GM12878 (cell line): ENCODE measurements around the gene SNX12. TPM values are rescaled to one million over a fixed set of nuclear protein-coding genes. Genes with fewer than 3 reads are reported as not detected.
A peak's percentile ranks its signal among the peaks of the same experiment; 100 is the strongest.

Source experiments
- ATAC-seq: fragments of 200-7000 bp; cut with Tn5 transposase; 3 replicates; pipeline ENCODE4 v1.9.1; 2020; ENCODE audit warnings: mild to moderate bottlenecking, moderate library complexity
- BruUV-seq: library from RNA; stranded (reverse); fragments of 400-500 nt; replicated peaks from 2 replicates; lab custom pipeline; 2021; lab: Mats Ljungman, UMichigan
- CTCF ChIA-PET: fragments of 300-600 bp; sonication (Branson Sonifier 250); formaldehyde crosslinking; extraction: SDS; loops from one replicate; lab custom pipeline; 2021; ENCODE audit warnings: inconsistent platforms; lab: Yijun Ruan, JAX
- POLR2A ChIA-PET: fragments of 350-600 bp; formaldehyde crosslinking; extraction: SDS; loops from one replicate; lab custom pipeline; 2021; ENCODE audit warnings: inconsistent platforms; lab: Charles Lee
- RAD21 ChIA-PET: fragments of 300-600 bp; sonication (Branson Sonifier 250); formaldehyde crosslinking; loops from one replicate; lab custom pipeline; 2023; ENCODE audit warnings: antibody characterized with exemption; ENCODE audit not compliant: unreplicated experiment; lab: Charles Lee
- SMC1A ChIA-PET: fragments of 300-600 bp; sonication (Branson Sonifier 250); formaldehyde crosslinking; loops from one replicate; lab custom pipeline; 2023; ENCODE audit not compliant: unreplicated experiment, uncharacterized antibody; lab: Charles Lee
- DNase-seq: peaks from one replicate; pipeline ENCODE4 v3.0.0-alpha.2; 2011; ENCODE audit warnings: low read depth, low spot score
- FAIRE-seq: peaks from 3 replicates; lab custom pipeline; 2011; peaks lifted over from hg19 to GRCh38; lab: Jason Lieb, UNC
- H2AFZ ChIP-seq: 2 replicates; pipeline ENCODE4 v1.6.0; 2011; ENCODE audit warnings: low read depth, low read length, control low read depth; ENCODE audit not compliant: control insufficient read depth
- H3K27ac ChIP-seq: 2 replicates; pipeline ENCODE4 v1.5.1; 2011; ENCODE audit warnings: control low read depth; ENCODE audit not compliant: control insufficient read depth, insufficient read depth
- H3K27me3 ChIP-seq, 2 experiments: replicated peaks in 1 of 2; 2 replicates each; pipeline versions ENCODE4 v1.6.0 to v1.6.1; 2011; ENCODE audit warnings: low read length in 1 of 2; ENCODE audit not compliant: control insufficient read depth in 2 of 2, insufficient read depth in 2 of 2
- H3K36me3 ChIP-seq, 2 experiments: 2 replicates each; pipeline ENCODE4 v1.5.1; 2011; ENCODE audit warnings: low read length in 1 of 2; ENCODE audit not compliant: control insufficient read depth in 2 of 2, insufficient read depth in 2 of 2
- H3K4me1 ChIP-seq: 2 replicates; pipeline ENCODE4 v1.6.1; 2011; ENCODE audit warnings: mild to moderate bottlenecking, low read length, moderate library complexity, mixed read lengths; ENCODE audit not compliant: control insufficient read depth, insufficient read depth
- H3K4me2 ChIP-seq: 2 replicates; pipeline ENCODE4 v1.6.0; 2011; ENCODE audit warnings: control low read depth; ENCODE audit not compliant: control insufficient read depth, insufficient read depth
- H3K4me3 ChIP-seq: fragments of 200-600 bp; sonication (generic); 2 replicates; pipeline ENCODE4 v1.5.1; 2016
- H3K79me2 ChIP-seq: 2 replicates; pipeline ENCODE4 v1.6.0; 2011; ENCODE audit warnings: low read length; ENCODE audit not compliant: control insufficient read depth, insufficient read depth
- H3K9ac ChIP-seq: 2 replicates; pipeline ENCODE4 v1.8.0; 2011; ENCODE audit warnings: low read length, control low read depth, mixed read lengths; ENCODE audit not compliant: control insufficient read depth, insufficient read depth
- H3K9me3 ChIP-seq: replicated peaks from 3 replicates; pipeline ENCODE4 v1.5.1; 2011; ENCODE audit warnings: mild to moderate bottlenecking, low read length; ENCODE audit not compliant: control insufficient read depth, insufficient read depth
- H4K20me1 ChIP-seq: 2 replicates; pipeline ENCODE4 v1.6.0; 2011; ENCODE audit not compliant: control insufficient read depth, insufficient read depth
- POLR2AphosphoS2 ChIP-seq: IDR thresholded peaks from 2 replicates; pipeline ENCODE4 v1.6.1; 2011; ENCODE audit warnings: low read depth, mild to moderate bottlenecking, low read length, improper control_type of control experiment, moderate library complexity
- POLR2AphosphoS5 ChIP-seq: IDR thresholded peaks from 2 replicates; pipeline ENCODE4 v1.6.1; 2011; ENCODE audit warnings: mild to moderate bottlenecking, low read length, inconsistent platforms
- RB1 ChIP-seq: fragments of 450-650 bp; formaldehyde crosslinking; IDR thresholded peaks from 2 replicates; pipeline ENCODE4 v1.6.1; 2017; ENCODE audit warnings: mild to moderate bottlenecking, borderline replicate concordance
- SMARCA5 ChIP-seq: fragments of 450-650 bp; IDR thresholded peaks from 2 replicates; pipeline ENCODE4 v1.6.1; 2017; ENCODE audit warnings: mild to moderate bottlenecking
- SMC3 ChIP-seq: IDR thresholded peaks from 2 replicates; pipeline ENCODE4 v1.6.1; 2011; ENCODE audit warnings: low read length, improper control_type of control experiment, borderline replicate concordance
- ZNF274 ChIP-seq: IDR thresholded peaks from one replicate; pipeline ENCODE4 v1.8.0; 2011; ENCODE audit not compliant: insufficient read length, insufficient read depth
- WGBS: methylation state at CpG from one replicate; pipeline ENCODE4 v1.1.6; 2016; ENCODE audit warnings: low lambda C conversion rate; ENCODE audit not compliant: insufficient replicate concordance, insufficient coverage; ENCODE audit errors: missing lambda C conversion rate; 5-methylcytosine and 5-hydroxymethylcytosine counted together
- in situ Hi-C: fragments of 300-500 bp; cut with MboI; formaldehyde crosslinking; loops from 9 replicates; pipeline ENCODE4 v1.14.3; 2018; ENCODE audit warnings: mixed read lengths
- intact Hi-C: fragments of 100-400 bp; cut with micrococcal nuclease; formaldehyde crosslinking; loops from one replicate; pipeline ENCODE4 v1.14.2; 2022; ENCODE audit not compliant: unreplicated experiment
- polyA plus RNA-seq, 11 experiments: library from polyadenylated mRNA; depleted of rRNA in 4 of 11; unstranded in 6 of 11; stranded (reverse) in 5 of 11; fragments of >200 nt; fragmentation: Nextera tagmentation in 4 of 11; fragmentation: Illumina TruSeq in 1 of 11; extraction: Ambion mirVana in 4 of 11; extraction: Trizol in 1 of 11; gene quantifications; 1 replicate in 1 of 11; 2 replicates in 10 of 11; pipeline versions ENCODE4 v1.2.1 to v1.2.3, GENCODE V29; 2011 to 2016; ENCODE audit warnings: inconsistent platforms in 2 of 11, missing spikeins in 2 of 11, low read depth in 1 of 11
- total RNA-seq, 4 experiments: library from RNA; depleted of rRNA in 3 of 4; stranded (reverse); fragments of >200 nt in 3 of 4; fragmentation: Illumina TruSeq in 1 of 4; extraction: Trizol in 1 of 4; gene quantifications; 2 replicates each; pipeline versions ENCODE4 v1.2.1 to v1.2.3, GENCODE V29; 2013 to 2021
- TF ChIP-seq, protein P1 (sequence below): fragments of 450-650 bp; IDR thresholded peaks from 2 replicates; pipeline ENCODE4 v1.6.1; 2016; ENCODE audit warnings: mild to moderate bottlenecking, moderate library complexity, borderline replicate concordance

The SNX12 gene
- total and polyA plus RNA-seq, 10 of the 15 experiments (the other 5 are each of a cell fraction or from before 2014, with no cell fraction given) = 4.4 to 50.4 (median 34.2) TPM

DNA sequence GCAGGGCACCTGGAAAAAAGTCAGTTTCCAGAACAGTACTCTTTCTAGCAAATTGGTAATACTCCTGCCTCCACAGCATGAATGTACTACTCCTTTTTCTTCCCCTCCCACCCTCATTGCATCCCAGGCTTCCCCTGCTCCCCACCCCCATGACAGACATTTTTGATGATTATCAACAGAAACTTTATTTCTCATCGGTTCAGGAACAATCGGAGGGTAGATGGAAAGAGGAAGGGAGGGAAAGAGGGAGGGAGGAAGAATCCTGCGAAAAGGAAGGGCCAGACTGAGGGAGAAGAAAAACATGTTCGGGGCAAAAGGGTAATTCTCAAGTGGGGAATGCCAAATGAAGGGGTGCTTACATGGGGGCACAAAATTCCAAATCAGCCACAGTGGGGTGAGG is 39.1 kb upstream of the SNX12 start:
- ChIA-PET POLR2A (interaction anchor here (1.4 kb wide), 1 partner anchor 10 kb away, joined by 3 read pairs; no protein-coding TSS in a partner anchor), RAD21 (no interaction called here)
- H3K9ac ChIP-seq = no peak overlapping the region
- no peak overlapping the region for H3K27ac ChIP-seq
- no peaks in the 10 kb centered on the region for H3K27me3 ChIP-seq
- H3K4me2 ChIP-seq = no peak overlapping the region; the same call in 1 of the 2 replicates
- H2AFZ ChIP-seq = no peak overlapping the region
- BruUV-seq = no TSS peak
- H3K79me2 ChIP-seq = peaks cover 44% of the 10 kb centered on the region
- in situ Hi-C loops = no loop called here
- DNase-seq (no peak), FAIRE-seq (no peak), ATAC-seq (no peak)
- intact Hi-C loops = no loop called here
- no peaks in the 10 kb centered on the region for H4K20me1 ChIP-seq
- H3K9me3 ChIP-seq = no peaks in the 10 kb centered on the region; the same call in 2 of the 3 replicates
- 98% methylated on average over 4 of the region's 4 CpGs for WGBS
- no peaks in the 10 kb centered on the region; a peak in 1 of 4 replicates for H3K36me3 ChIP-seq
- no peak for TF ChIP-seq ZNF274
- no peak for TF ChIP-seq POLR2AphosphoS5
- TF ChIP-seq, protein P1, sequence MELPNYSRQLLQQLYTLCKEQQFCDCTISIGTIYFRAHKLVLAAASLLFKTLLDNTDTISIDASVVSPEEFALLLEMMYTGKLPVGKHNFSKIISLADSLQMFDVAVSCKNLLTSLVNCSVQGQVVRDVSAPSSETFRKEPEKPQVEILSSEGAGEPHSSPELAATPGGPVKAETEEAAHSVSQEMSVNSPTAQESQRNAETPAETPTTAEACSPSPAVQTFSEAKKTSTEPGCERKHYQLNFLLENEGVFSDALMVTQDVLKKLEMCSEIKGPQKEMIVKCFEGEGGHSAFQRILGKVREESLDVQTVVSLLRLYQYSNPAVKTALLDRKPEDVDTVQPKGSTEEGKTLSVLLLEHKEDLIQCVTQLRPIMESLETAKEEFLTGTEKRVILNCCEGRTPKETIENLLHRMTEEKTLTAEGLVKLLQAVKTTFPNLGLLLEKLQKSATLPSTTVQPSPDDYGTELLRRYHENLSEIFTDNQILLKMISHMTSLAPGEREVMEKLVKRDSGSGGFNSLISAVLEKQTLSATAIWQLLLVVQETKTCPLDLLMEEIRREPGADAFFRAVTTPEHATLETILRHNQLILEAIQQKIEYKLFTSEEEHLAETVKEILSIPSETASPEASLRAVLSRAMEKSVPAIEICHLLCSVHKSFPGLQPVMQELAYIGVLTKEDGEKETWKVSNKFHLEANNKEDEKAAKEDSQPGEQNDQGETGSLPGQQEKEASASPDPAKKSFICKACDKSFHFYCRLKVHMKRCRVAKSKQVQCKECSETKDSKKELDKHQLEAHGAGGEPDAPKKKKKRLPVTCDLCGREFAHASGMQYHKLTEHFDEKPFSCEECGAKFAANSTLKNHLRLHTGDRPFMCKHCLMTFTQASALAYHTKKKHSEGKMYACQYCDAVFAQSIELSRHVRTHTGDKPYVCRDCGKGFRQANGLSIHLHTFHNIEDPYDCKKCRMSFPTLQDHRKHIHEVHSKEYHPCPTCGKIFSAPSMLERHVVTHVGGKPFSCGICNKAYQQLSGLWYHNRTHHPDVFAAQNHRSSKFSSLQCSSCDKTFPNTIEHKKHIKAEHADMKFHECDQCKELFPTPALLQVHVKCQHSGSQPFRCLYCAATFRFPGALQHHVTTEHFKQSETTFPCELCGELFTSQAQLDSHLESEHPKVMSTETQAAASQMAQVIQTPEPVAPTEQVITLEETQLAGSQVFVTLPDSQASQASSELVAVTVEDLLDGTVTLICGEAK = 0 out of 2 replicates have a peak, but pooled peaks have one; percentile 21
- no peak for TF ChIP-seq SMARCA5
- TF ChIP-seq SMC3 = no peak
- TF ChIP-seq RB1 = no peak
- no peak for TF ChIP-seq POLR2AphosphoS2
- TF ChIP-seq, all 136 proteins: peak for 1
- no peak overlapping the region for H3K4me3 ChIP-seq
- ChIA-PET SMC1A (no interaction called here), CTCF (no interaction called here)
- H3K4me1 ChIP-seq = peaks cover 4% of the 10 kb centered on the region
